GM18526 (cell line): ENCODE results near the gene ARID1B.

Experiments used
- POLR2A ChIP-seq: IDR thresholded peaks from 3 replicates; pipeline ENCODE4 v1.6.1; 2011; ENCODE audit not compliant: insufficient read length; ENCODE audit errors: extremely low read depth

ARID1B gene

DNA sequence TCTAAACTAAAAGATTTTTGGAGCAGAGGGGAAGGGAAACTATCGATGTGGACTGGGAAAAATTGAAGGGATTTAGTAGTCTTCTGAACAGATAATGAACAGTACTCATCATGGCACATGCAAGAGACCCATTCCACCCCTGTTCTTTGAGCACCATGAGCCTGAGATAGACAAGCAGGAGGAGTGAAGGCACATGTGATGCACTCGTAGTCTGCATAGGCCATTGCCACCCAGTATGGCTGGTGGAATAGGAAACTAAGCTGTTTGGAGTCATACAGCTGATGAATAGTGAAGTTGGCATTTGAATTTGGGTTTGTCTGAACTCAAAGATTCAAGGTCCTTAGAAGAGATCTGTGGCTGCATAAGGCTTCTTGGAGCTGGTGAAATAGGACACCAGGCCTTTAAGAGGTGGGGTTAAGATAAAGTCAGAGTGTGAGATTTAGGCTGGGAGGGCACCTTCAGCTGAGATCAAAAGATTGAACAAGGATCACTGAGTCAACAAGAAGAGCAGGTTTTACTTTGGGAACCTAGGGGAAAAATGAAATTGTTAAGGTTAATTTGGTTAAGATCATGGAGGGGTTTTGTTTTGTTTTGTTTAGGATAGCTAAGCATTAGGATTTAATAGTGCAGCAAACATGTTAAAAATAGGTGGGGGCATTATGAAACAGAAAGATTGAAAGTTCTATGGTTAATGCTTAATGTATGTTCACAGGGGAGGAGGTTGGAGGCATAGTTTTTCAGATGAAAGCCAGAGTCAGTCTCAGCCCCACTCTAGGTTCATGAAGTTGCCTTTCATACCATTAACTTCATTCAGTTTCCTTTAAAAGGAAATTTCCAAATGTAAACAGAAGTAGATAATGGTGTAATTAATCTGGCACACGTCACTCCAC lies 148.8 kb downstream of the ARID1B start:
- TF ChIP-seq POLR2A: no peak

- TF ChIP-seq POLR2A: no peak
Measured at GRCh38 chr6:156928126-156928525, 150.9 kb downstream of the ARID1B start.

DNA sequence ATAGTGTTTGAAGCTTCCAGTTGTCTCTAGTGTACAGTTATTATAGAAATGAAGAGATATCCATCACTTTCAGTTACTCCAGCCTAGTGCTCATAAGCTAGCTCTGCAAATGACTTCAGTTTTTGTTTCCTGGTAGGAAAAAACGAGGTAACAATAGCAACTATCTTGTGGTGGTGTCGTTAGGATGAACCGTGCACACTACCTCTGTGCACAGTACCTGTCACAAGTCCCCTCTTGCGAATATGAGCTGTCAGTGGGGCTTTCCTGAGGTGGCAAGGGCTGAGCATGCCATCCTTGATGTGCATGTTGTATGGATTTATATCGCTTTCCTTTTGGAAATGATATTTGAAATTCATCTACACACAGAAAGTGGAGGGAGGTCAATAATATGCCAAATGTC lies 151.8 kb downstream of the ARID1B start:
- TF ChIP-seq POLR2A: no peak

- no peak for TF ChIP-seq POLR2A
Measured at GRCh38 chr6:156931283-156931682, 154.1 kb downstream of the ARID1B start.

DNA sequence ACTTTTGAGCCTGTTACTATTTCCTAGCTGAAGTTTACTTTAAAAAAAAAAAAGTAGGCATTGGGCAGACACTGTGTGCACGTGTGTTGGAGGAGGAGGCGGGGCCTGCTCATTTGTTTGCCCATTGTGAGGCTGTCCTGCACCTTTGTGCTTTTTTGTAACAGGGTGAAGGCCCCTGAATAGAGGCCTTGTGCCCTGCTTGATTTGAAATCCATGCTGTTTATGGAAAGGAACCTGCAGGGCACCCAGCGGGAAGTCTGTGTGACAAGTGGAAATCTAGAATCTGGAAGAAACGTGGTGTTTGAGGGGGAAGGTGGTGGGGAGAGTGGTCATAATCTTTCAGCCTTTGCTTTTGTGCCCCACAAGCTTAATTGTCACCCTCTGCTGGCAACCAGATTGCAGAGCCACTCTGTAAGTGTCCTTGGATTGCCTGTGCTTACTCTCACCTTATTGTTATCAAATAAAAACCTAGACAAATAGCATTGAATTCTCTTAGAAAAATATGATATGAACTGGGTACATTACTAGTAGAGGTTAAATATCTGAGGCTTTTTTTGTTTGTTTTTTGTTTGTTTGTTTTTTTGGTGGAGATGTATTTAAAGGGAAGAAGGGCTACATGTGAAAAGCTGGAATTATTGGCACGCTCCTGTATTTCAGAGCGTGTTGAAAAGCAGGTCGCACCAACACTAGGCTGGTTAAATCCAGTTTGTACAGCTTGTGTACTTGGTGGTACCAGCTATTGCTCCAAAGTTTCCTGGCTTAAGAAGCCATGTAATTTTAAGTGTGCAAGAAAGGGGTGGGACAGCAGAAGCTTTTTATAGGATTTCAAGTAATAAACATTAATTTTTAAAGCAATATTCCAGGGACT lies 156.3 kb downstream of the ARID1B start:
- TF ChIP-seq POLR2A: no peak

- TF ChIP-seq POLR2A: no peak
Measured at GRCh38 chr6:156934069-156934460, 156.9 kb downstream of the ARID1B start.

GRCh38 chr6:156935000-156935399 lies 157.8 kb downstream of the ARID1B start:
- TF ChIP-seq POLR2A: no peak

- no peak for TF ChIP-seq POLR2A
Measured at GRCh38 chr6:156938143-156938542, 161.0 kb downstream of the ARID1B start.

DNA sequence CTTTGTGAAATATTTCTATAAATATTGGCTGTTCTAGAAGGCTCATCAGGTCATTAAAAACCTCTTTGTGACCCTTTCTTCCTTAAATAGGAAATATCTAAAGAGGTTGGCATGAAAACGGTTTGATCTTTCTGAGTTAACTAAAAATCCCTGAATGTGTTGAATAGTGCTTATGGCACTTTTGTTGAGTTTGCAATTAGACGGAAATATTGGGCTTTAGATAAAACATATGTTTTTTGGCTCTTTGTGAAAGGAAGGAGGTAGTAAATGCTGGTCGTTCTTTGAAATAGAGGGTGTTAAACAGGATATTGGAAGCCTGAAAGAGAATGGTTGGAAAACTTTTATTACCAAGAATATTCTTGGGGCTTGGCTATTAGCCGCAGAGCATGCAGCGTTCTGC lies 163.0 kb downstream of the ARID1B start:
- TF ChIP-seq POLR2A: no peak

DNA sequence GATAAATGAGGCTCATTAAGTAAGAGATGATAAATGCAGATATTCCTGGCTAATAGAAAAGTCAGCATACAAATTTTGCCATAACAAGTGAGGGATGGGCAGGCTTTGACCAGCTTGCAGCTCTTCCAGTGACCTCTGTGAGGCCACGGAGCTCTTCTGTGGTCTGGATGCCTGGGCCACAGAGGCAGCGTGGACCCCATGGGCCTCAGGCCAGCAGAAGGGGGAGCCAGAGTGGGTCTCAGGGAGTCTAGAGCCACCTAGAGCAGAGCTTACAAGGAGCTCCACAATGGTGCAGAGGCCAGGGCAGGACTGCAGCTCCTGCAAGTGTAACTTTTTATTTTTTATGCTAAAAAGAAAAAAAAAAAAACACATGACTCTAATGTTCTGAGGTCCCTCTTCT lies 165.1 kb downstream of the ARID1B start:
- no peak for TF ChIP-seq POLR2A

DNA sequence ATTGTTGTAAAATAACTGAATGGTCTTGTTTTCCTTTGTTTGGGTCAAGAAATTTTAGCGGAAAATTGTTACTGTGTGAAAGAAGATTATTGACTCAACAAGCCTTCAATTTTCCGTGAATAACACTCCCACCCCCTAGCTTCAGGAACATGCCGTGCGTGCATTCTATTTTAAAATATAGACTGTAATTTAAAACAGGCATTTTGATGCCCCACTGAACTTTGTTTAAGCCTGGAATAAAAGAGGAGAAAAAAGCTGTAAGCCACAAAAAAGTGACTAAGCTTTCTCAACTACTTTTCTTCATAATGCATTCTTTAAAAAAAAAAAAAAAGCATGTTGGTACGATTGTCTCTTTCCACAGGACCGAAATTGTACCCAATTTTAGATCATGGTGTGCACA lies 166.0 kb downstream of the ARID1B start:
- no peak for TF ChIP-seq POLR2A

DNA sequence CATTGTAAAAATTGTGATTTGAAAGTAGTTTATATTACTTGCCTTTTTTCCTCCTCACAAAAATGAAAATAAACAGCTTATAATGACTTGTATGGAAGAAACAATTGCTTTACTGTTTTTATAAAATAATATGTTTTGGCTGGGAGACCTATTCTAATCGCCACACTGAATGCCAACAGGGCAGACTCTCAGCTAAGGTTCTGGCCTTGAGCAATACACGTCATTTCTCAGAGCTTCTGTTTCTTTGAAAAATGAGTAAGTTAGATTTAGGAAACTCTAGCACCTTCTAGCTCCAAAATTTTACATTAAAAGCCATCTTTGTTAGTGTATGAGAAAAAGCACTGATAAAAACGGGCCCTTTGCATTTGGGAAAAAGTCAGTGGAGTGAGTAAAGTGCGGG lies 166.6 kb downstream of the ARID1B start:
- TF ChIP-seq POLR2A: no peak

- TF ChIP-seq POLR2A: no peak
Measured at GRCh38 chr6:156944412-156944811, 167.2 kb downstream of the ARID1B start.

GRCh38 chr6:156946370-156946936 lies 169.3 kb downstream of the ARID1B start:
- no peak for TF ChIP-seq POLR2A

DNA sequence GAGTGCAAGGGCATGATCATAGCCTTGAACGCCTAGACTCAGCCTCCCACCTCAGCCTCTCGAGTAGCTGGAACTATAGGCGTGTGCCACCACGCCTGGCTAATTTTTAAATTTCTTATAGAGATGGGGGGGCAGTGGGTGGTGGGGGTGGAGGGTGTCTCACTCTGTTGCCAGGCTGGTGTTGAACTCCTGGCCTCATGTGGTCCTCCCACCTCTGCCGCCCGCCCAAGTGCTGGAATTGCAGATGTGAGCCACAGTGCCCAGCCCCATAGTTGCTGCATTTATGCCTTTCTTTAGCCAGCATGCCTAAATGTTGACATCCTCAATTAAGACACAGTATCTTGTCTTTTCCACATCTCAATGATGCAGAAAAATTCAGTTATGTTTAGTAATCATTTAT lies 171.1 kb downstream of the ARID1B start:
- TF ChIP-seq POLR2A: no peak

DNA sequence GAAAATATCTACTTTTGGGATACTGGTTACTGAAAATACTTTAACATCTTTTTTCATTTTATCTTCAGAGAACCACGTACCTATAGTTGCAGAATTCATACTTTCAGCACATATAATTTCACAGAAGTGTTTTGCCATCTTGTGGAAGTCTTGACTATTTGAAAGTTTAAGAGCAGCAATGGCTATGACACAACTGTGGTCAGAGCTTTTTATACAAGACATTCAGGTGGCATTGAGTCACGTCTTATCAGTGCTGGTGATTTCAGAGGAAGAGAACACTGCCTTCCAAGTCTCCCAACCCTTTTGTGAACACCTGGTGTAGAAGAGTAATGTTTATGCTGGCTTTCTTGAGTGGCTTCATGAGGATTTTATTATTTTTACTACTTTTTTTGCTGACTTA lies 171.6 kb downstream of the ARID1B start:
- TF ChIP-seq POLR2A: no peak
